NCI-H2107 treated with DMSO at 0.1 percent for 48 hours (cell line): ENCODE measurements around the gene SLC25A25.

Source experiments
- DNase-seq: peaks from one replicate; lab custom pipeline; 2025; ENCODE audit not compliant: unreplicated experiment; lab: John Stamatoyannopoulos, UW

SLC25A25 gene

DNA sequence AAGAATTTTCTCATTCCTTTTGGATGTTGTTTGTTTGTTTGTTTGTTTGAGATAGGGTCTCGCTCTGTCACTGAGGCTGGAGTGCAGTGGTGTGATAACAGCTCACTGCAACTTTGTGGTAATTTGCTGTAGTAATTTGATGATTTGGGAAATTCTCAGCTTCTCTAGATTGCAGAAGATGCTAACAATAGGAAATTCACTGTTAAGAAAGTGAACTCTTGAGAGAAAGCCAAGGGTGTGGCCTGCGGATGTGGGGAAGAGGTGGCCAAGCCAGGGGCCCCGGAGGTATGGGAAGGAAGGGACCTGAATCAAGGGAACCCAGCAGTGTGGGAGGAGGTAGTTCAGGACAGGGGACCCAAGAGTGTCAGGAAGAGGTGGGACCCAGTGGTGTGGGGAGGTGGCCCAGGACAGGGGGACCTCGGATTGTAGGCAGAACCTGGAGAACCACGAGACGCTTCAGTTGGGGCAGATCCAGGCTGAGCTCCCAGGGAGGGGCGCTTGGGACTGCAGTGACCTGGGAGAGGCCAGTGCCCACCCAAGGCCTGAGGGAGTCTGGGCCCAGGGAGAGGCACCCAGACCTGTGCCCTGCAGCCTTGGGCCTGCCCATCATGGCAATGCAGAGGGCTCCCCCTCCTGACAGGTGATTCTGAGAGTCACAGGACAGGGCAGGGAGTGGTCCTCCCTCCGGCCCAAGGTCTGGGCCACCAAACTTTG, 75.7 kb downstream of the SLC25A25 start:
- DNase-seq: no peak

DNA sequence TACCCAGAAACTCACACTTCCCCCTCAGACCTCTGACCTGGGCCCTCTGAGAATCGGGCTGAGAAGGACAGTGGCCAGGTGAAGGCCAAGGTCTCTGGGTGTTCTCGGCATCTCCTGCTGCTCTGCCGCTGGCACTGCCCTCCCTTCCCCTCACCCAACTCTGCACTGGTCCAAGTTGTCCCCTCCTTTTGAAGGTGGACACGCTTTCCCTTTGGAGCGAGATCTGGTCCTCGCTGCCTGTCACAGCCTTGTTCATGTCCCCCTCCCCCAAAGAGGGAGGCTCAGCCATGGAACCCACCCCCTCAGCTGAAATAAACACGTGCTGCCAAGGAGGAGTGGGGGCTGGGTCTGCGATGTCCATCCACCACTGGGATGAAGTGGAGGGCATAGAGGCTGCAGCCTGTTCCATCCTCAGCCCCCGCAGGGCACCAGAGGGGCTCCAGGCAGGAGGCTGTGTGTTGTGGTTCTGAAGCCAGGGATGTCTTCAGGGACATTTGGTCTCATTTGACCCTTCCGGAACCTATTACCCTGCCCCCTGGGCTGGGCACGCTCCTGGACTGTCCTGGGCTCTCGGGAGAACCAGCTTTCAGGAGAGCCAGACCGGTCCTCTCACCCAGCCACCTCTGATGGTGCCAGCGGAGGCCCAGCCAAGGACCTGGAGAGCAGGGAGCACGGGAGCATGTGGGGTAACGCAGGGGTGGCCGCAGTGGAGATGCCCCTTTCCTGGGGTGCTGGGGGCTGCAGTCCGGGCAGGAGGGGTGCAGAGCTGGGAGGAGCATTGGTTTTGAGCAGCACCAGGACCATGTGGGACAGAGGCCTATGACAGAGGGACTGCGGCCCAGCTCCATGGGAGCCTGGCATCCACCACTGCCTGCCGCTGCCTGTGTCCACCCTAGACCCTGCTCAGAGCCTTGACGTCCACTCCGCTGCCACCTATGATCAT, 76.5 kb downstream of the SLC25A25 start:
- no peak for DNase-seq

DNA sequence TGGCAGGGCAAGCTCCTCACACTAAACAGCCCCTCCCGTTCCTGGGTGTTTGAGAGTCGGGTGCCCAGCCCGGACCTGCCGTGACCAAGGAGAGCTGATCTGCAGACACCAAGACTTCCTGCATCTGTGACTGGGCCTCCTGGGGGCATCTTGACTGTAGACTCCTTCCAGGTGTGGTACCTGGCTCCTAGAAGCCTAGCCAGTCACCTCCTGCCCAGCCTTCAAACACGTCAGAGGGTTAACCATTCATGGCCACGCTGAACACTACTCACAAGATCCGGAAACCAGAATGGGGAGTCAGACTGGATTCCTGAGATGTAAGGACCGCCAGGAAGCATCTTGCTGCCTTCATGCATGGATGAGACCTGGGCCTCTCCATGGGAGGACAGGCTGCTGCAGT, 77.5 kb downstream of the SLC25A25 start:
- DNase-seq: no peak

DNA sequence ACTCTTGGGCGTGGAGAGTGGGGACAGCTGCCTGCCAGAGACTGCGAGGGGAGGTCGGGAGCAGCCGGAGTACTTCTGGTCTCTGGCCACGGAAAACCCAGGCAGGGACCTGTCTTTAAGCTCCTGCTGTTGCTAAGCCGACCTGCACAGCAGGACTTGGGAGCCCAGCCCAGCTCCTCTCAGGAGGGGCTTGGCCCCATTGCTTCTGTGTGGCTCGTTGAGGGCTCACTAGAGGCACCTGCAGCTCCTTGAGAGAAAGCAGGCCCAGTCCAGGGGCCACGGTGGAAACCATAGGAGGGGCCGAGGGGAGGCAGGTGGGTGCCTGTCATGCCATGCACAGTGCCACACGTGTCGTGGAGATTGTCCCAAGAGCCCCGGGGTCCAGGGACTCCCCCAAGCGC, 77.9 kb downstream of the SLC25A25 start:
- DNase-seq: no peak

DNA sequence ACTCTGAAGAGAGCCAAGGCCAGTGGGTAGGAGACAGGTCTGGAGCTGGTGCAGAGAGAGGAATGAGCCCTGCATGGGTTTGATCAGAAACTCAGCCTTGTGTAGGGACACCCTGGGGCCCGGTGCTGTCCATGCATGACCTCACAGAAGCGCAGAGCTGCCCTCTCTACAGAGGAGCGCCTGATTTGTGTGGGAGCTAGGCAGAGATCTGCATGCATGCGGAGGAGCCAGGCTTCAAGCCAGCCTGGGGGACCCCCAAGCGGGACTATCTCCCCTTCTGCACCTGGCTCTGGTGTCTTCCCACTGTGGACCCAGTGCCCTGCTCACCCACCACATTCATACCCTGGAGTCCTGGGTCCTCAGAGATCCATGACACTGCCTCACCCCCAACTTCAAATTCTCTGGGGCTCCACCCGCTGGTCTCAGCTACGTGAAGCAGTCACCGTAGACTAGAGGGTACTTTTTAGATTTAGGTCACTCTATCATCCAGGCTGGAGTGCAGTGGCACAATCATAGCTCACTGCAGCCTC, 78.6 kb downstream of the SLC25A25 start:
- DNase-seq: no peak

DNA sequence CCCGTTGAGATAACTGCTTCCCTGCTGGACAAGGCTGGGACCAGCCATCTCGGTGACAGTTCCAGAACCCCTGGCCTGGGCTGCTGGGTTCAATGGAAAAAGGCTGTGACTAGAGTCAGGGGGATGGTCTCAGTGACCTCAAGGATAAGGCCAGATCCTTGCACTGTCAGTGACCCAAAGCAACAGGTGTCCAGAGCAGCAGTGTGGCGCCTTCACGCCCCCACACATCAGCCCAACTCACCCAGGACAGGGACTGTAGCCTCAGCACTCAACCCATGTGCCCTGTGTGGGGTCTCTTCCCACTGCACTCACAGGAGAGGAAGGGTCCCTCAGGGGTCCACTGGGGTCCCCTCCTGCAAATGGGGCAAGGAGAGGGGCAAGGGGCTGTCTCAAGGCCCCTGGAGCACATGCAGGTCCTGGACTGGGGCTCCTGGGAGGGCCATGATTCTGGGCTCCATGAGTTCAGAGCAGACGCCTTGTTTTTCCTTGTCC, 80.5 kb downstream of the SLC25A25 start:
- DNase-seq: no peak

DNA sequence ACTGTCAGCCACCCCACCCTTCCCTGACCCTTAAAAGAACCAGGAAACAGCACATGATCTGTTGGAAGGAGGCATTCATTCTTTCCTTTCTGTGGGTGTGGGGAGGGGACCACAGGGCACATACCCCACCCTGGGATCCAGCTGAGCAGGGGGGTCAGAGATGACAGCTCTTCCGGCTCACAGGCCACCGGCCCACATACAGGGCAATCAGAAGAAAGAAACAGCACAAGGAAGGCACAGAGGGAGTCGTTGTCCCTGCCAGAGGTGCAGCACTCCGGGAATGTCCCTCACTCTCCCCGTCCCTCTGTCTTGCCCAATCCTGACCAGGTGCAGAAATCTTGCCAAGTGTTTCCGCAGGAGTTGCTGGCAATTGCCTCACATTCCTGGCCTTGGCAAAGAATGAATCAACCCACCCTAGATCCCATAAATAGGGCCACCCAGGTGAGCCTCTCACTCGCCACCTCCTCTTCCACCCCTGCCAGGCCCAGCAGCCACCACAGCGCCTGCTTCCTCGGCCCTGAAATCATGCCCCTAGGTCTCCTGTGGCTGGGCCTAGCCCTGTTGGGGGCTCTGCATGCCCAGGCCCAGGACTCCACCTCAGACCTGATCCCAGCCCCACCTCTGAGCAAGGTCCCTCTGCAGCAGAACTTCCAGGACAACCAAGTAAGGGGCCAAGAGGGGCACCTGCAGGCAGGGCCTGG, 81.1 kb downstream of the SLC25A25 start, which contains the start of gene LCN2:
TSS of gene LCN2 (plus strand) at position 453 of the 701 bp plus-strand sequence. CDS start at position 526, 73 bp downstream.
- DNase-seq: no peak

DNA sequence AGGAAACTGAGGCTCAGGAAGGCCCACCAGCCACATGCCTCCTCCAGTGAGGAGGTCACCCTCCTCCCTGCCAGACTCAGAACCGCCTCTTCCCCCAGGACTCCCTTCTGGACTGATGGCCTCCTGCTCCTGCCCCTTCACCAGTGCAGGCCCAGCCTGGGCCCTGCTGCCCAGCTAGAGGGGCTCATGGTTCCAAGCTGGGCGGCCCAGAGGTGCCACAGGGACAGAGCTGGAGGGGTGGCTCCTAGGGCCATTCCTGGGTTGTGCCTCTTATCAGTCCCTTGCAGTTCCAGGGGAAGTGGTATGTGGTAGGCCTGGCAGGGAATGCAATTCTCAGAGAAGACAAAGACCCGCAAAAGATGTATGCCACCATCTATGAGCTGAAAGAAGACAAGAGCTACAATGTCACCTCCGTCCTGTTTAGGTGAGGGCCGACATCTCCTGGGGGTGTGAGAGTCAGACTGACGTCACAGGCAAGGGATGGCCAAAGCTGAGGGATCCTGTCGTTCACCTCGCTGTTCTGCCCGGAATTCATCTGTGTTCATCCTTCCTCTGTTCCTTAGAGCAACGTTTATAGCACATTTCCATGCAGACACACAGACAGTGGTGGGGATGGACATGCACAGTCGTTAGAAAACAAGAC, 82.0 kb downstream of the SLC25A25 start:
- no peak for DNase-seq

DNA sequence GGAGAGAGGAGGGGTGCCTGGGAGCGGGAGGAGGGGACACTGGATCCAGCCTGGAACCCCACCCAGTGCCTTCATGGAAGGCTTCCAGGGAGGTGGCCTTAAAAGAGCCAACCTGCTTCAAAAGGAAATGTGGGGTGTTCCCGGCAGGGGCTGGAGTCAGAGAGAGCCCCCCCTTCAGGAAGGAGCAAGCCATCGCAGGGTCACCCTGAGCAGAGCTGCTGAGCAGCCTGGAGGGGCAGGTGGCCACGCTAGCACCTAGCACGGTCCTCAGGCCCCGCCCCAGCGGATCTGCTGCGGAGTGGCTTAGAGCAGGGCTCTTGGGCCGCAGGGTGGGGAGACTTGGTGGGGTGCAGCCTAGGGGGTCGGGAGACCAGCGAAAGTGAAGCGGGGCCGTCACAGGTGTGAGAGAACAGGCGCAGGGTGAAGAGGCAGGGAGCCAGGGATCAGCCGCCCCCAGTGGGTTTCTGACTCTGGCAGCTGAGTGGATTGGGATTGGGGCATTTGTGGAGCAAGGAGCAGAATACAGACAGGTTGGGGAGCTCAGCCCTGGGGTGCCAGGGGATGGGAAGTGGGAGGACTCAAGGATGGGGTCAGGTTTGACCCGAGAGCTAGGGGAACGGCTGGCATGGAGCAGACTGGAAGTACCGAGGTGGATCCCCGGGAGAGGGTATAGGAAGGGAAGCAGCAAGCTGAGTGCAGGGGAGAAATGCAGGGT, 82.7 kb downstream of the SLC25A25 start:
- DNase-seq: no peak

DNA sequence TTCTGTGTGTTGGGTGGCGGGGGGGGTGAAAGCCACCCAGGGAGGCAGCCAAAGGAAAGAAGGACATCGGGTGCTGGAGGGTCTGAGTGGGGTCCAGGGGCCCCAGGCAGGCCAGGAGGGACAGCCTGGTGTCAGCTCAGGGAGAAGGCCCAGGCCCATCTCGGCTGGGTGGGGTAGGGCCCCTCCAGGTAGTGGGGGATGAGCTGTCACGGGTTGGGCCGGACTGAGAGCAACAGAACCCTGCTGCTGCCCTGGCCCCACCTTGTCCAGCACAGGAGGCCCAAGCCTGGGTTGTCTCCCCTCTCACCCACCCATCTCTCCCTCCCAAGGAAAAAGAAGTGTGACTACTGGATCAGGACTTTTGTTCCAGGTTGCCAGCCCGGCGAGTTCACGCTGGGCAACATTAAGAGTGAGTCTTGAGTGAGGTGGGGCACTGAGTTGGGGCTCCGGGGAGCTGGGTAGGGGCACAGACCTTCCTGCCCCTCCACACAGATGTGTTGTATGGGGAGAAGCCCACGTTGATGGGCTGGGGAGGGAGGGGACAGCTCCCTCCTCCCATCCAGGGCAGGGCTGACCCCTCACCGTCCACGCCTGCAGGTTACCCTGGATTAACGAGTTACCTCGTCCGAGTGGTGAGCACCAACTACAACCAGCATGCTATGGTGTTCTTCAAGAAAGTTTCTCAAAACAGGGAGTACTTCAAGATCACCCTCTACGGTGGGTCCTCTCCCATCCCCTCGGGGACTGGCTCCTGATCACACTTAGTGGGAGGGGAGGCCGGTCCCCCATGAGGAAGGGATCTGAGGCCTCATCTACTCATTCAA, 83.5 kb downstream of the SLC25A25 start:
- DNase-seq: no peak

DNA sequence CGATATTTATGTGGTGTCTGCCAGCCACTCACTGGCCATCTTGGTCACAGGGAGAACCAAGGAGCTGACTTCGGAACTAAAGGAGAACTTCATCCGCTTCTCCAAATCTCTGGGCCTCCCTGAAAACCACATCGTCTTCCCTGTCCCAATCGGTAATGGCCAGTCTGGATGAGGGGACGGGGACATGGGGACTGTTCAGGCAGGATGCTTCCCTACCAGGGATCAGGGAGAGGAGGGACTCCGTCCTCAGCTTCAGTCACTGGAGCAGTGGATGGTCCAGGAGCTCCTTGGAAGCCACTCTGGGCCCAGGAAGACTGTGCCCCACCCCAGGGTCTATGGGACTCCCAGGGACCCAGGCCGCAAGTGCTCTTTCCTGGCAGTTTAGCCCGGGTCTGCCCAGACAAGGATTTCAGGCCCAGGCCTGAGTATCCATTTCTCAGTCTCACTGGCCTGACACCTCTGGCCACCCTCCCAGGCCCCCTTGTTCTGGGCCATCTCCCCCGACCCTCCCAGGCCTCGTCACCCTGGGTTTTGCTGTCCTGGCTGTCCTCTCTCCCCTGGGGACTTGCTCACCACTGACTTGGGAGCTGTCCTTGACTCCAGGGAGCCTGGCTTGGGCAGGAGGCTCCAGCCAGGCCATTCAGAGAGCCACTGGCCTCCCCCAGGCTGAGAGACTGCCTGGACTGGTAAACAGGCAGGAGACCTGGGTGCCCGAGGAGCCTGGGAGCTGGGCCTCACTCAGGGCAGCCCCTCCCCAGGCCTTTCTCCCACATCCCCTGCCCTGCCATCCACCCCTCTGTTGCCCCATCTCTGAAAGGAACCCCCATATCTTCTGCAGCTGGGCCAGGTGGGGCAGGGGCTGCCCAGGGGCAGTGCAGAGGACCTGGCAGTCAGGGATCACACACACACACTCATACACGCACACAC, 84.4 kb downstream of the SLC25A25 start:
- no peak for DNase-seq

DNA sequence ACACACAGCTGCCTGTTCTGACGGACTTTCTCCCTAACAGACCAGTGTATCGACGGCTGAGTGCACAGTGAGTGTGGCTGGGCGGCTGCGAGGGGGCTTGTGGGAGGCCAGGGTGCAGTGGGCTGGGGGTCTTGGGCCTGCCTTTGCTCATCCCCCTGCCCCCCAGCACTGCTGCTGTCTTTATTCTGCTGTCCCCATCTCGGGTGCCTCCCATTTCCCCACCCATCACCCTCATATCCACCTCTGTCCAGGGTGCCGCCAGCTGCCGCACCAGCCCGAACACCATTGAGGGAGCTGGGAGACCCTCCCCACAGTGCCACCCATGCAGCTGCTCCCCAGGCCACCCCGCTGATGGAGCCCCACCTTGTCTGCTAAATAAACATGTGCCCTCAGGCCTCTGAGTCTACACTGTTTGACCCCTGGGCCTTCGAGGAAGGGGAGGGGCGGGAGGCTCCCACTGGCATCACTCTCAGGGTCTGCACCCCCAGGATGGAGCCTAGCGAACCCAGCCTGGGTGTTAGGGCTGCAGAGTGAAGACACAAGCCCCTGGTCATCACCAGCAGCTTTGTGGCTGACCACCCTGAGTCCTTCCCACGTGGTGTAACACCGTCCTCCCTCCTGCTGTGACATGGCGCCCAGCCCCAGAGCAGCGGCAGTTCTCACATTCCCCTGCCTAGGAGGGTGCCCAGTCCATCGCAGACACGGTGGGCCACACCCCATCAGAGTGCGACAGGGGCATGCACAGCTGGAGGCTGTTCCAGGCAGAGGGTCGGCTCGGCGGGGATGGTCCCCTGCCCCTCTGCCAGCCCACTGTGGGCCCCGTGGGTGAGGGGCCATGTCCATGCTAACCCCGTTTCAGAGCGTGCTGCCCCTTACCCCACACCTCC, 85.3 kb downstream of the SLC25A25 start:
- DNase-seq: no peak

DNA sequence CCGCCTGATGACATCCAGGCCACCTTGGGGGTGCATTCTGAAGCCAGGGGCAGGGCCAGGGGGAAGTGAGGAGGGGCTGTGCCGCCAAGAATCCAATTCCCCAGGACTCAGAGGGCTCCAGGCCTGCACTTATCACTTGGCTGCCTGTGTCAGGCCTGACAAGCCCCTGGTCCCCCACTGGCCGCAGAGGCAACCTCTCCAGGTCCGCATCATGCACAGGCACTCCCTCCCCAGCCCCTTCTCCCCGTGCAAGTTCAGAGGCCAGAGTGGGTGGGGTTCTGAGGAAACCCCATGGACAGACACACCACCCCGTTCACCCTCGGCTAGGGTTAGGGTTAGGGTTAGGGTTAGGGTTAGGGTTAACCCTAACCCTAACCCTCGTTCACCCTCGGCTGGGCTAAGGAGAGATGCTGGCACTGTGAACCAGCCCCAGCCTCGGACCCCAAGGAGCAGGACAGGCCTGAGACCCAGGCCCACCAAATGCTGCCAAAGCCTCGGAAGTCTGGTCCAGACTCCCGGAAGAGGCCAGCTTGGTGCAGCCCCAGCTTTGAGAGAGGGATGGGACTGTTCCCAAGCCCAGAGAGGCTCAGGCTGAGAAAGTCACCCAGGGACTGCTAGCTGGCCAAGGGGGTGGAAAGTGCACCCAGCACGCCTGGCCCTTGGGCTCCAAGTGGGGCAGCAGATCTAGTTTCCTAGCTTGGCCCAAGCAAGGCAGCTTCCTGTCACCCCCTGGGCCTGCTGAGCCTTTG, 86.1 kb downstream of the SLC25A25 start:
- DNase-seq: no peak

DNA sequence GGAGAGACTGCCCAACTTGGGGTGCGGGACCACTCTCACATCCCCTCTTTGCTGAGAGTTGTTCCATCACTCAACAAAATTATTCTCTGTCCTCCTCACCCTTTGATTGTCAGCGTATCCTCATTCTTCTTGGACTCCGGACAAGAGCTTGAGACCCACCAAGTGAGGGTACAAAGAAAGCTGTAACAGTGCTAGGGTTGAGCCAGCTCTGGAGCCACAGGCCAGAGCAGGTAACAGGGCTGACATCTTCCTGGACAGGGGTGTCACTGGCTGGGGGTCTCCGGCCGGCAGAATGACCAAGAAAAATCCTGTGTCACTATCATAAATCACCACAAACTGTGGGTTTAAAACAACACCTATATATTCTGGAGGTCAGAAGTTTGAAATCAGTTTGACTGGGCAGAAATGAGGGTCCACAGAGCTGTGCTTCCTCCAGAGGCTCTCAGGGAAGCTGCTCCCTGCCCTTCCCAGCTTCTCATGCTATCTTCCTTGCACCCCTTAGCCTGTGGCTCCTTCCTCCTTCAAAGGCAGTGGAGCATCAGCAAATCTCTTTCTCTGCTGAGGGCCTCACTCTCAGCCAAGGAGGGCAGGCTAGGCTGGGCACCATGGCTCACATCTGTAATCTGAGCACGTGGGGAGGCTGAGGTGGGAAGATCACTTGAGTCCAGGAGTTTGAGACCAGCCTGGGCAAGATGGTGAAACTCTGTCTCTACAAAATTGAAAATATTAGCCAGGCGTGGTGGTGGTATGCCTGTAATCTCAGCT, 87.9 kb downstream of the SLC25A25 start:
- DNase-seq: no peak
